CD8-positive, alpha-beta memory T cell (primary cell): Measurements from ENCODE around the gene TSPAN18. TPM values are rescaled to one million over a fixed set of nuclear protein-coding genes. Genes with fewer than 3 reads are reported as not detected.
A peak's percentile ranks its signal among the peaks of the same experiment; 100 is the strongest.

Source experiments
- CTCF ChIA-PET: fragments of 350-600 bp; sonication (Branson Sonifier 250); formaldehyde crosslinking; loops from one replicate; lab custom pipeline; 2021; ENCODE audit warnings: antibody characterized with exemption; lab: Charles Lee
- POLR2A ChIA-PET: fragments of 350-600 bp; sonication (Branson Sonifier 250); formaldehyde crosslinking; loops from one replicate; lab custom pipeline; 2021; ENCODE audit warnings: antibody characterized with exemption; lab: Charles Lee
- DNase-seq, 5 donors: peaks; one replicate each; pipeline versions ENCODE4 v3.0.0 to v3.0.0-alpha.2; 2020 to 2022; ENCODE audit warnings: mixed read lengths in 1 of 5
- H3K27ac ChIP-seq: one replicate; pipeline ENCODE4 v1.7.0; 2013; ENCODE audit warnings: low read depth, mild to moderate bottlenecking, low read length, moderate library complexity
- H3K27me3 ChIP-seq: 2 replicates; pipeline ENCODE4 v1.7.0; 2013; ENCODE audit warnings: low read length, mild to moderate bottlenecking; ENCODE audit not compliant: insufficient read depth, poor library complexity, severe bottlenecking
- H3K36me3 ChIP-seq: 2 replicates; pipeline ENCODE4 v1.7.0; 2013; ENCODE audit warnings: mild to moderate bottlenecking, low read length, moderate library complexity; ENCODE audit not compliant: insufficient read depth
- H3K4me1 ChIP-seq: 2 replicates; pipeline ENCODE4 v1.7.0; 2013; ENCODE audit warnings: mild to moderate bottlenecking, low read length, moderate library complexity; ENCODE audit not compliant: insufficient read depth
- H3K4me3 ChIP-seq: 2 replicates; pipeline ENCODE4 v1.7.0; 2013; ENCODE audit warnings: mild to moderate bottlenecking, low read length
- H3K9me3 ChIP-seq: 2 replicates; pipeline ENCODE4 v1.7.0; 2013; ENCODE audit warnings: mild to moderate bottlenecking, low read length
- H3K27ac Mint-ChIP-seq, 8 donors: one replicate each; pipeline ENCODE4 v1.8.0; 2020 to 2021; ENCODE audit warnings: mixed read lengths in 8 of 8, mild to moderate bottlenecking in 6 of 8, inconsistent platforms in 3 of 8, moderate library complexity in 3 of 8
- H3K27me3 Mint-ChIP-seq, 2 donors: one replicate each; pipeline ENCODE4 v1.8.0; 2020 to 2021; ENCODE audit warnings: mixed read lengths in 2 of 2, mild to moderate bottlenecking in 1 of 2, moderate library complexity in 1 of 2
- H3K36me3 Mint-ChIP-seq, 3 donors: one replicate each; pipeline ENCODE4 v1.8.0; 2020 to 2021; ENCODE audit warnings: mixed read lengths in 3 of 3, inconsistent platforms in 1 of 3, mild to moderate bottlenecking in 1 of 3
- H3K4me1 Mint-ChIP-seq, 3 donors: one replicate each; pipeline ENCODE4 v1.8.0; 2020 to 2021; ENCODE audit warnings: mixed read lengths in 3 of 3, inconsistent platforms in 1 of 3, mild to moderate bottlenecking in 1 of 3
- H3K4me3 Mint-ChIP-seq, 7 donors: one replicate each; pipeline ENCODE4 v1.8.0; 2020 to 2021; ENCODE audit warnings: mixed read lengths in 7 of 7, mild to moderate bottlenecking in 6 of 7, moderate library complexity in 4 of 7, inconsistent platforms in 2 of 7
- H3K9me3 Mint-ChIP-seq, 5 donors: one replicate each; pipeline ENCODE4 v1.8.0; 2020 to 2022; ENCODE audit warnings: mixed read lengths in 5 of 5, mild to moderate bottlenecking in 3 of 5, moderate library complexity in 2 of 5, inconsistent platforms in 1 of 5
- polyA plus RNA-seq: library from polyadenylated mRNA; unstranded; fragments of 300-500 nt; fragmentation: Illumina TruSeq; gene quantifications from one replicate; pipeline ENCODE4 v1.2.3, GENCODE V29; 2021
- total RNA-seq, 2 experiments: library from RNA; stranded (reverse); gene quantifications; one replicate each; pipeline ENCODE4 v1.2.3, GENCODE V29; 2021

Gene TSPAN18
- total and polyA plus RNA-seq, 3 experiments from 2014 or later = 0.60 to 15.1 (median 1.2) TPM

GRCh38 chr11:44828296-44828695 is 101.5 kb downstream of the TSPAN18 start:
- Mint-ChIP-seq H3K4me1 (peaks cover 0 to 2% (median 0%) of the 10 kb centered on the region in 3 donors), H3K27ac (no peak overlapping the region), H3K27me3 (no peaks in the 10 kb centered on the region), H3K4me3 (no peak overlapping the region), H3K36me3 (no peaks in the 10 kb centered on the region), H3K9me3 (no peaks in the 10 kb centered on the region)
- no peak overlapping the region for H3K4me3 ChIP-seq
- DNase-seq = no peak
- POLR2A ChIA-PET = no interaction called here
- CTCF ChIA-PET = no interaction called here
- no peak overlapping the region for H3K27ac ChIP-seq
- no peaks in the 10 kb centered on the region for H3K27me3 ChIP-seq
- H3K4me1 ChIP-seq = no peaks in the 10 kb centered on the region
- no peaks in the 10 kb centered on the region for H3K36me3 ChIP-seq
- H3K9me3 ChIP-seq = no peaks in the 10 kb centered on the region

- Histone ChIP-seq H3K27ac (no peak overlapping the region), H3K9me3 (no peaks in the 10 kb centered on the region), H3K36me3 (no peaks in the 10 kb centered on the region), H3K4me1 (no peaks in the 10 kb centered on the region), H3K4me3 (no peak overlapping the region), H3K27me3 (no peaks in the 10 kb centered on the region)
- DNase-seq = no peak
- Mint-ChIP-seq H3K36me3 (no peaks in the 10 kb centered on the region), H3K4me3 (no peak overlapping the region), H3K27me3 (no peaks in the 10 kb centered on the region), H3K9me3 (no peaks in the 10 kb centered on the region), H3K27ac (peak overlapping the region in 1 of 8 donors; percentile 64), H3K4me1 (peaks cover 0 to 2% (median 0%) of the 10 kb centered on the region in 3 donors)
- ChIA-PET CTCF (interaction anchor here (1.3 kb wide), 1 partner anchor 81 kb away, joined by 5 read pairs; no protein-coding TSS in a partner anchor), POLR2A (no interaction called here)
These were observed 103.1 kb downstream of the TSPAN18 start for GRCh38 chr11:44829838-44830237.

- Histone ChIP-seq H3K4me3 (no peak overlapping the region), H3K36me3 (no peaks in the 10 kb centered on the region), H3K27ac (no peak overlapping the region), H3K4me1 (no peaks in the 10 kb centered on the region), H3K27me3 (no peaks in the 10 kb centered on the region), H3K9me3 (no peaks in the 10 kb centered on the region)
- Mint-ChIP-seq H3K27me3 (no peaks in the 10 kb centered on the region), H3K9me3 (no peaks in the 10 kb centered on the region), H3K36me3 (no peaks in the 10 kb centered on the region), H3K27ac (no peak overlapping the region), H3K4me3 (no peak overlapping the region), H3K4me1 (peaks cover 0 to 4% (median 0%) of the 10 kb centered on the region in 3 donors)
- DNase-seq = no peak
- POLR2A ChIA-PET = no interaction called here
- CTCF ChIA-PET = interaction anchor here (1.0 kb wide), 1 partner anchor 51 kb away, joined by 3 read pairs; no protein-coding TSS in a partner anchor
These were observed 105.0 kb downstream of the TSPAN18 start for GRCh38 chr11:44831605-44832394.

GRCh38 chr11:44832452-44832851 is 105.7 kb downstream of the TSPAN18 start:
- POLR2A ChIA-PET = no interaction called here
- H3K4me1 ChIP-seq = no peaks in the 10 kb centered on the region
- DNase-seq = no peak
- Mint-ChIP-seq H3K9me3 (no peaks in the 10 kb centered on the region), H3K27me3 (no peaks in the 10 kb centered on the region), H3K27ac (no peak overlapping the region), H3K4me1 (peaks cover 0 to 4% (median 0%) of the 10 kb centered on the region in 3 donors), H3K36me3 (peaks cover 0 to 5% (median 3%) of the 10 kb centered on the region in 3 donors), H3K4me3 (no peak overlapping the region)
- H3K4me3 ChIP-seq = no peak overlapping the region
- no peaks in the 10 kb centered on the region for H3K27me3 ChIP-seq
- no peaks in the 10 kb centered on the region for H3K36me3 ChIP-seq
- H3K27ac ChIP-seq = no peak overlapping the region
- H3K9me3 ChIP-seq = no peaks in the 10 kb centered on the region
- CTCF ChIA-PET = no interaction called here

GRCh38 chr11:44833221-44833876 is 106.6 kb downstream of the TSPAN18 start:
- POLR2A ChIA-PET = no interaction called here
- CTCF ChIA-PET = no interaction called here
- peaks cover 0 to 4% (median 0%) of the 10 kb centered on the region in 3 donors for H3K4me1 Mint-ChIP-seq

GRCh38 chr11:44833877-44834452 is 107.2 kb downstream of the TSPAN18 start:
- no peaks in the 10 kb centered on the region for H3K4me1 ChIP-seq
- ChIA-PET POLR2A (no interaction called here), CTCF (no interaction called here)
- H3K27me3 ChIP-seq = no peaks in the 10 kb centered on the region
- H3K9me3 ChIP-seq = no peaks in the 10 kb centered on the region
- no peak overlapping the region for H3K27ac ChIP-seq
- Mint-ChIP-seq H3K27ac (no peak overlapping the region), H3K9me3 (peaks cover 0 to 4% (median 0%) of the 10 kb centered on the region in 5 donors), H3K4me3 (no peak overlapping the region), H3K4me1 (peaks cover 0 to 4% (median 0%) of the 10 kb centered on the region in 3 donors), H3K36me3 (peaks cover 0 to 9% (median 3%) of the 10 kb centered on the region in 3 donors), H3K27me3 (peaks cover 0 to 7% of the 10 kb centered on the region in 2 donors)
- H3K4me3 ChIP-seq = no peak overlapping the region
- H3K36me3 ChIP-seq = no peaks in the 10 kb centered on the region
- DNase-seq = no peak

More at GRCh38 chr11:44833221-44833876, 106.6 kb downstream of the TSPAN18 start:
- H3K9me3 ChIP-seq = no peaks in the 10 kb centered on the region
- Mint-ChIP-seq H3K27ac (peak overlapping the region in 1 of 8 donors; percentile 82), H3K9me3 (peaks cover 0 to 2% (median 0%) of the 10 kb centered on the region in 5 donors), H3K36me3 (peaks cover 0 to 9% (median 3%) of the 10 kb centered on the region in 3 donors), H3K4me3 (no peak overlapping the region), H3K27me3 (peaks cover 0 to 5% of the 10 kb centered on the region in 2 donors)
- DNase-seq = no peak
- H3K4me1 ChIP-seq = no peaks in the 10 kb centered on the region
- H3K27ac ChIP-seq = no peak overlapping the region
- H3K27me3 ChIP-seq = no peaks in the 10 kb centered on the region
- H3K36me3 ChIP-seq = no peaks in the 10 kb centered on the region
- H3K4me3 ChIP-seq = no peak overlapping the region

- peaks cover 0 to 11% of the 10 kb centered on the region in 2 donors for H3K27me3 Mint-ChIP-seq
- peaks cover 0 to 4% (median 0%) of the 10 kb centered on the region in 5 donors for H3K9me3 Mint-ChIP-seq
- no peak overlapping the region for H3K27ac Mint-ChIP-seq
- Histone ChIP-seq H3K4me3 (no peak overlapping the region), H3K36me3 (no peaks in the 10 kb centered on the region), H3K27me3 (no peaks in the 10 kb centered on the region), H3K27ac (no peak overlapping the region), H3K9me3 (no peaks in the 10 kb centered on the region), H3K4me1 (no peaks in the 10 kb centered on the region)
- peaks cover 0 to 9% (median 3%) of the 10 kb centered on the region in 3 donors for H3K36me3 Mint-ChIP-seq
- DNase-seq = no peak
- no peak overlapping the region for H3K4me3 Mint-ChIP-seq
- ChIA-PET CTCF (no interaction called here), POLR2A (no interaction called here)
- H3K4me1 Mint-ChIP-seq = peaks cover 0 to 4% (median 0%) of the 10 kb centered on the region in 3 donors
These were observed 108.1 kb downstream of the TSPAN18 start for GRCh38 chr11:44834846-44835245.
